Liver (tissue), 9 donors: ENCODE data around the gene APOBEC2. TPM values are rescaled to one million over a fixed set of nuclear protein-coding genes. Genes with fewer than 3 reads are reported as not detected.

Experiments
- DNase-seq: peaks from one replicate; pipeline ENCODE4 v3.0.0-alpha.2; 2017; ENCODE audit warnings: low spot score
- H3K27ac ChIP-seq, 2 donors: one replicate each; pipeline ENCODE4 v1.7.0; 2013; ENCODE audit warnings: inconsistent platforms in 2 of 2, low read length in 2 of 2, control low read depth in 1 of 2, low read depth in 1 of 2, mild to moderate bottlenecking in 1 of 2
- H3K27me3 ChIP-seq, 4 donors: one replicate each; pipeline versions ENCODE4 v1.6.1 to v1.7.0; 2013; ENCODE audit warnings: low read length in 3 of 4, inconsistent platforms in 1 of 4, mild to moderate bottlenecking in 1 of 4, moderate library complexity in 1 of 4; ENCODE audit not compliant: control insufficient read depth in 4 of 4, insufficient read depth in 4 of 4
- H3K36me3 ChIP-seq, 4 donors: one replicate each; pipeline versions ENCODE4 v1.6.1 to v1.7.0; 2013; ENCODE audit warnings: low read length in 3 of 4, mild to moderate bottlenecking in 3 of 4, low read depth in 1 of 4, moderate library complexity in 1 of 4; ENCODE audit not compliant: control insufficient read depth in 4 of 4, insufficient read depth in 3 of 4
- H3K4me1 ChIP-seq, 4 donors: one replicate each; pipeline versions ENCODE4 v1.6.1 to v1.7.0; 2013; ENCODE audit warnings: low read length in 3 of 4, mild to moderate bottlenecking in 3 of 4, moderate library complexity in 1 of 4; ENCODE audit not compliant: control insufficient read depth in 4 of 4, insufficient read depth in 4 of 4
- H3K4me3 ChIP-seq, 3 donors: one replicate each; pipeline versions ENCODE4 v1.6.1 to v1.7.0; 2013; ENCODE audit warnings: low read length in 3 of 3, control low read depth in 1 of 3, low read depth in 1 of 3, mild to moderate bottlenecking in 1 of 3
- H3K9ac ChIP-seq, 2 donors: one replicate each; pipeline ENCODE4 v1.7.0; 2013; ENCODE audit warnings: low read length in 2 of 2, mild to moderate bottlenecking in 2 of 2, moderate library complexity in 2 of 2, control low read depth in 1 of 2, low read depth in 1 of 2
- H3K9me3 ChIP-seq, 4 donors: one replicate each; pipeline versions ENCODE4 v1.6.1 to v1.7.0; 2013; ENCODE audit warnings: low read length in 3 of 4; ENCODE audit not compliant: control insufficient read depth in 4 of 4
- CTCF ChIP-seq: fragments of 150-350 bp; IDR thresholded peaks from 2 replicates; pipeline ENCODE4 v1.5.1; 2017; ENCODE audit warnings: improper control_type of control experiment, low read depth, low read length; ENCODE audit not compliant: missing input control
- EGR1 ChIP-seq, 2 donors: IDR thresholded peaks; 2 replicates each; pipeline ENCODE4 v1.6.1; 2016 to 2018; ENCODE audit warnings: antibody characterized with exemption in 2 of 2, low read depth in 2 of 2
- FOXA1 ChIP-seq: IDR thresholded peaks from 2 replicates; pipeline ENCODE4 v1.6.1; 2016; ENCODE audit warnings: antibody characterized with exemption
- FOXA2 ChIP-seq: IDR thresholded peaks from 2 replicates; pipeline ENCODE4 v1.6.1; 2016; ENCODE audit warnings: antibody characterized with exemption
- GABPA ChIP-seq, 2 donors: IDR thresholded peaks in 1 of 2; conservative IDR thresholded peaks in 1 of 2; 2 replicates each; pipeline ENCODE4 v1.6.1; 2016; ENCODE audit warnings: antibody characterized with exemption in 2 of 2, mild to moderate bottlenecking in 1 of 2, moderate library complexity in 1 of 2
- HNF4A ChIP-seq, 2 donors: conservative IDR thresholded peaks; 2 replicates each; pipeline ENCODE4 v1.6.1; 2016; ENCODE audit warnings: antibody characterized with exemption in 2 of 2, mild to moderate bottlenecking in 2 of 2
- HNF4G ChIP-seq: IDR thresholded peaks from 2 replicates; pipeline ENCODE4 v1.6.1; 2016; ENCODE audit warnings: antibody characterized with exemption
- JUND ChIP-seq, 2 donors: IDR thresholded peaks; 2 replicates each; pipeline ENCODE4 v1.6.1; 2016; ENCODE audit warnings: antibody characterized with exemption in 2 of 2
- MAX ChIP-seq: IDR thresholded peaks from 2 replicates; pipeline ENCODE4 v1.6.1; 2016; ENCODE audit warnings: antibody characterized with exemption
- NR2F2 ChIP-seq: IDR thresholded peaks from 2 replicates; pipeline ENCODE4 v1.6.1; 2016; ENCODE audit warnings: antibody characterized with exemption
- REST ChIP-seq: IDR thresholded peaks from 2 replicates; pipeline ENCODE4 v1.6.1; 2016; ENCODE audit warnings: antibody characterized with exemption, mild to moderate bottlenecking
- SP1 ChIP-seq: IDR thresholded peaks from 2 replicates; pipeline ENCODE4 v1.6.1; 2018; ENCODE audit warnings: antibody characterized with exemption, mild to moderate bottlenecking
- TAF1 ChIP-seq: conservative IDR thresholded peaks from 2 replicates; pipeline ENCODE4 v1.6.1; 2016; ENCODE audit warnings: antibody characterized with exemption, mild to moderate bottlenecking
- YY1 ChIP-seq: IDR thresholded peaks from 2 replicates; pipeline ENCODE4 v1.6.1; 2016; ENCODE audit warnings: antibody characterized with exemption, mild to moderate bottlenecking
- WGBS: extraction: QIAGEN DNeasy Blood & Tissue Kit; methylation state at CpG from one replicate; pipeline ENCODE4 v1.1.7; 2013; 5-methylcytosine and 5-hydroxymethylcytosine counted together
- polyA plus RNA-seq, 2 donors: library from polyadenylated mRNA; stranded (reverse) in 1 of 2; unstranded in 1 of 2; fragments of 200-250 nt in 1 of 2; fragments of >200 nt in 1 of 2; fragmentation: Nextera tagmentation in 1 of 2; extraction: Ambion mirVana in 1 of 2; gene quantifications; one replicate each; pipeline versions ENCODE4 v1.2.1 to v1.2.3, GENCODE V29; 2013 to 2015
- total RNA-seq, 2 donors: library from RNA; depleted of rRNA; stranded (reverse); fragments of >200 nt; gene quantifications; one replicate each; pipeline ENCODE4 v1.2.3, GENCODE V29; 2014
- TF ChIP-seq, protein P1 (sequence below): IDR thresholded peaks from 2 replicates; pipeline ENCODE4 v1.6.1; 2016; ENCODE audit warnings: antibody characterized with exemption
- TF ChIP-seq, protein P2 (sequence below): IDR thresholded peaks from 2 replicates; pipeline ENCODE4 v1.6.1; 2016; ENCODE audit warnings: antibody characterized with exemption
- donor health status: healthy.
- donor health status: healthy.
- donor health status: healthy.
- donor health status: healthy.
- donor health status: healthy.

The APOBEC2 gene
- total and polyA plus RNA-seq, 4 donors = 1.6 to 2.3 TPM; not detected in 2

- Histone ChIP-seq H3K27ac (peak overlapping the region in 1 of 2 donors; percentile 43), H3K36me3 (peaks cover 7 to 22% (median 11%) of the 10 kb centered on the region in 4 donors), H3K27me3 (no peaks in the 10 kb centered on the region), H3K4me1 (peaks cover 14 to 64% (median 47%) of the 10 kb centered on the region in 4 donors), H3K4me3 (peak overlapping the region; percentile 54 to 83 (median 82)), H3K9me3 (no peaks in the 10 kb centered on the region), H3K9ac (no peak overlapping the region)
- DNase-seq = no peak
- TF ChIP-seq NR2F2 (no peak), YY1 (no peak), EGR1 (IDR thresholded peaks at IDR 0.05; ENCODE audit: low read depth in 2 of 2) (no peak), GABPA (IDR thresholded peaks at IDR 0.05 in 1 of 2, conservative IDR thresholded peaks at IDR 0.05 in 1 of 2) (no peak), SP1 (no peak), REST (no peak), MAX (no peak), FOXA1 (no peak)
- TF ChIP-seq, protein P1, sequence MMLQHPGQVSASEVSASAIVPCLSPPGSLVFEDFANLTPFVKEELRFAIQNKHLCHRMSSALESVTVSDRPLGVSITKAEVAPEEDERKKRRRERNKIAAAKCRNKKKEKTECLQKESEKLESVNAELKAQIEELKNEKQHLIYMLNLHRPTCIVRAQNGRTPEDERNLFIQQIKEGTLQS = no peak
- 85% methylated on average over 13 of the region's 13 CpGs for WGBS
These were observed 15.7 kb upstream of the APOBEC2 start for GRCh38 chr6:41037107-41037900.

DNA sequence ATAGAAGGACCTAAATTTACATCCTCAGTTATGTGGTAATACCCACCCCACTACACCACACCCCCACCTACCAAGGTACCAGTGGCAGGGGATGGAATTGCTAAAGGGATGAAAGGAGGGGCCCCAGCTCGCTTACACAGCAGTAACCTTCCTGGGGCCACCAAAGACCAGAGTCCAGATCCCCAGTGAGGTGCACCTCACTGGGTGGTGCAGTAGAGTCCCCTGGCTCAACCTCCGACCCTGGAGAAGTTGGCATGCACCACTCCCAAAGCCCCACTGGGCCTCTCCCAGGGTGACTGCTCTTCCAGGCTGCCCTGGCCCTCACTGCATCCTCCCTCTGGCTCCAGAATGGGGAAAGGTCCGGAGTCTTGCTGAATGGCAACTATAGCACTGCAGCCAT, 14.8 kb upstream of the APOBEC2 start:
- Histone ChIP-seq H3K27me3 (no peaks in the 10 kb centered on the region), H3K4me3 (peak overlapping the region; percentile 54 to 83 (median 82)), H3K9ac (peak overlapping the region in 1 of 2 donors; percentile 34), H3K36me3 (peaks cover 4 to 15% (median 9%) of the 10 kb centered on the region in 4 donors), H3K9me3 (no peaks in the 10 kb centered on the region), H3K4me1 (peaks cover 14 to 64% (median 47%) of the 10 kb centered on the region in 4 donors), H3K27ac (peak overlapping the region; percentile 4 to 16)
- 70% methylated on average over 3 of the region's 3 CpGs for WGBS
- no peak for DNase-seq
- TF ChIP-seq, protein P2, sequence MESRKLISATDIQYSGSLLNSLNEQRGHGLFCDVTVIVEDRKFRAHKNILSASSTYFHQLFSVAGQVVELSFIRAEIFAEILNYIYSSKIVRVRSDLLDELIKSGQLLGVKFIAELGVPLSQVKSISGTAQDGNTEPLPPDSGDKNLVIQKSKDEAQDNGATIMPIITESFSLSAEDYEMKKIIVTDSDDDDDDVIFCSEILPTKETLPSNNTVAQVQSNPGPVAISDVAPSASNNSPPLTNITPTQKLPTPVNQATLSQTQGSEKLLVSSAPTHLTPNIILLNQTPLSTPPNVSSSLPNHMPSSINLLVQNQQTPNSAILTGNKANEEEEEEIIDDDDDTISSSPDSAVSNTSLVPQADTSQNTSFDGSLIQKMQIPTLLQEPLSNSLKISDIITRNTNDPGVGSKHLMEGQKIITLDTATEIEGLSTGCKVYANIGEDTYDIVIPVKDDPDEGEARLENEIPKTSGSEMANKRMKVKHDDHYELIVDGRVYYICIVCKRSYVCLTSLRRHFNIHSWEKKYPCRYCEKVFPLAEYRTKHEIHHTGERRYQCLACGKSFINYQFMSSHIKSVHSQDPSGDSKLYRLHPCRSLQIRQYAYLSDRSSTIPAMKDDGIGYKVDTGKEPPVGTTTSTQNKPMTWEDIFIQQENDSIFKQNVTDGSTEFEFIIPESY = no peak
- no peak for TF ChIP-seq CTCF
- TF ChIP-seq TAF1 = no peak
- no peak for TF ChIP-seq FOXA2
- no peak for TF ChIP-seq FOXA1
- no peak for TF ChIP-seq MAX
- TF ChIP-seq HNF4A (conservative IDR thresholded peaks at IDR 0.05) = no peak
- no peak for TF ChIP-seq HNF4G
- no peak for TF ChIP-seq REST
- TF ChIP-seq JUND (IDR thresholded peaks at IDR 0.05) = no peak
- no peak for TF ChIP-seq YY1
- no peak for TF ChIP-seq GABPA (IDR thresholded peaks at IDR 0.05 in 1 of 2, conservative IDR thresholded peaks at IDR 0.05 in 1 of 2)
